Tibial artery (tissue), 4 donors: Measurements from ENCODE around the gene USP10.

ENCODE experiments used
- DNase-seq, 2 donors: peaks; one replicate each; pipeline ENCODE4 v3.0.0-alpha.2; 2019
- H3K27ac ChIP-seq, 2 donors: fragments of 200-600 bp; sonication (generic) in 1 of 2; 1 replicate in 1 of 2; 2 replicates in 1 of 2; pipeline ENCODE4 v1.5.1; 2018 to 2019; ENCODE audit warnings: mild to moderate bottlenecking in 1 of 2
- H3K27me3 ChIP-seq, 2 donors: fragments of 200-600 bp; sonication (generic) in 1 of 2; one replicate each; pipeline versions ENCODE4 v1.5.1 to v1.6.0; 2016 to 2019
- H3K36me3 ChIP-seq, 3 donors: fragments of 200-600 bp; sonication (generic) in 2 of 3; one replicate each; pipeline ENCODE4 v1.5.1; 2016 to 2019; ENCODE audit warnings: mild to moderate bottlenecking in 2 of 3
- H3K4me1 ChIP-seq, 4 donors: fragments of 200-600 bp; sonication (generic) in 2 of 4; 1 replicate in 3 of 4; 2 replicates in 1 of 4; pipeline ENCODE4 v1.5.1; 2016 to 2019
- H3K4me3 ChIP-seq, 2 donors: fragments of 200-600 bp; sonication (generic) in 1 of 2; 1 replicate in 1 of 2; 2 replicates in 1 of 2; pipeline ENCODE4 v1.5.1; 2018 to 2019; ENCODE audit warnings: mild to moderate bottlenecking in 2 of 2
- H3K9me3 ChIP-seq, 3 donors: fragments of 200-600 bp; sonication (generic) in 1 of 3; one replicate each; pipeline ENCODE4 v1.5.1; 2016 to 2019
- intact Hi-C: fragments of 100-400 bp; cut with DNase I; formaldehyde crosslinking; loops from one replicate; pipeline ENCODE4 v1.15.0; 2023; ENCODE audit warnings: low total_unique reads
- TF ChIP-seq, protein P1 (sequence below), 2 experiments: fragments of 200-600 bp in 1 of 2; fragments of 450-650 bp in 1 of 2; IDR thresholded peaks; one replicate each; pipeline ENCODE4 v1.5.1; 2017 to 2019; ENCODE audit warnings: antibody characterized with exemption in 2 of 2, mild to moderate bottlenecking in 1 of 2, moderate library complexity in 1 of 2

USP10 gene

DNA sequence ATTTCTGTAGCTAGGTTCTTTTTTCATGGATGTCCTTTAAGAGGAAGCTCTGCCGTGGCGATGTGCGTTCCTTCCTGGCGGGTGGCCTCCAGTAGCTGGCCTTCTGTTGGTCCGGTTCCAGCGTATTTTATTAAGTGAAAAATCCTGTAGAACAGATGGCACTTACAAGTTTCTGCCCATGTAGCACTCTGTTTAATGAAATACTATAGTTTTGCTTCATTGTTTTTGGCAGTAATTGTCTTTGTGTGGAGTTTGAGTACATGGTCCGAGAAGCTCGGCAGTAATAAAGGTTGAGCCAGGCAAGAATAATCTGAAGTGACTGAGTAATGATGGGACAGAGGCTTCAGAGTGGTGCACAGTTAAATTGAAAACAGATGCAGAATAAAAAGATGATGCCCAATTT is 20.4 kb downstream of the USP10 start:
- TF ChIP-seq, protein P1, sequence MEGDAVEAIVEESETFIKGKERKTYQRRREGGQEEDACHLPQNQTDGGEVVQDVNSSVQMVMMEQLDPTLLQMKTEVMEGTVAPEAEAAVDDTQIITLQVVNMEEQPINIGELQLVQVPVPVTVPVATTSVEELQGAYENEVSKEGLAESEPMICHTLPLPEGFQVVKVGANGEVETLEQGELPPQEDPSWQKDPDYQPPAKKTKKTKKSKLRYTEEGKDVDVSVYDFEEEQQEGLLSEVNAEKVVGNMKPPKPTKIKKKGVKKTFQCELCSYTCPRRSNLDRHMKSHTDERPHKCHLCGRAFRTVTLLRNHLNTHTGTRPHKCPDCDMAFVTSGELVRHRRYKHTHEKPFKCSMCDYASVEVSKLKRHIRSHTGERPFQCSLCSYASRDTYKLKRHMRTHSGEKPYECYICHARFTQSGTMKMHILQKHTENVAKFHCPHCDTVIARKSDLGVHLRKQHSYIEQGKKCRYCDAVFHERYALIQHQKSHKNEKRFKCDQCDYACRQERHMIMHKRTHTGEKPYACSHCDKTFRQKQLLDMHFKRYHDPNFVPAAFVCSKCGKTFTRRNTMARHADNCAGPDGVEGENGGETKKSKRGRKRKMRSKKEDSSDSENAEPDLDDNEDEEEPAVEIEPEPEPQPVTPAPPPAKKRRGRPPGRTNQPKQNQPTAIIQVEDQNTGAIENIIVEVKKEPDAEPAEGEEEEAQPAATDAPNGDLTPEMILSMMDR (IDR thresholded peaks at IDR 0.05): no peak
- H3K4me1 ChIP-seq: peaks cover 0 to 11% (median 0%) of the 10 kb centered on the region in 4 donors
- H3K36me3 ChIP-seq: peaks cover 0 to 12% (median 0%) of the 10 kb centered on the region in 3 donors
- no peak overlapping the region for H3K4me3 ChIP-seq
- H3K27ac ChIP-seq: no peak overlapping the region
- H3K27me3 ChIP-seq: no peaks in the 10 kb centered on the region
- no peaks in the 10 kb centered on the region for H3K9me3 ChIP-seq
- DNase-seq: no peak
- intact Hi-C loops: loop anchor here (5.0 kb wide), 1 partner anchor 208 kb away; no protein-coding TSS in a partner anchor

DNA sequence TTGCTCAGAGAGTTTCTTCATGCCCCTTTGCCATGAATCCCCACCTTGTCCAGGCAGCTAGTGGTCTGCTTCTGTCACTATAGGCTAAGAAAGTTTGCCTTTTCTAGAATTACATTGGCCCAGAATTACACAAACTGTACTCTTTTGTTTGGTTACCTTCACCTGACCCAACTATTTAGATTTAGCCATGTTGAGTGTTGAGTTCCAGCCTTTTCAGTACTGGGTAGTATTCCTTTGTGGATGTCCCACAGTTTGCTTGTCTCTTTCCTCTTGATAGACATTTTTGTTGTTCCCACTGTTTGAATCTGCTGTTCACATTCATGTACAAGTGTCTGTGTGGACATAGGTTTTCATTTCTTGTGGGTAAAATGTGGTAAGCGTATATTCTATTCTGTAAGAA is 22.3 kb downstream of the USP10 start:
- TF ChIP-seq, protein P1 (IDR thresholded peaks at IDR 0.05): no peak
- peaks cover 0 to 25% (median 11%) of the 10 kb centered on the region in 4 donors for H3K4me1 ChIP-seq

DNA sequence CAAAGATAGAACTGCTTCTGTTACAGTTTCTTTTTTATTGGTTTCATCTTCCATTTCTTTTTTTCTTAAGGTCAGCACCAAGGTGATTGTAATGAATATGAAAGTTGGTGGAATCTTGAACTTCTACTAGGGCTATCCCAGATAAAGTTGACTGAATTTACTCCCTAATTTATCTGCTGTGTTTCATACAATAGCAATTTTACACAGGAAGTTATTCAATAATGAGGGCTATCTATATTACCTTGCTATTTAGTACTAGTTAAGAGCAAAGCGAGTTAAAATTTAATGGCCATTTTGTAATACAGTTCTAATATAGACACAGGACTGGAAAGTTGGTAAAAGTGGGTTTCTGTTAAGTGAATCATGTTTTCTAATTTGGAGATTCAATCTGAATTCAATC is 24.1 kb downstream of the USP10 start:
- Histone ChIP-seq H3K36me3 (no peaks in the 10 kb centered on the region), H3K27ac (no peak overlapping the region), H3K9me3 (no peaks in the 10 kb centered on the region), H3K4me3 (no peak overlapping the region), H3K27me3 (no peaks in the 10 kb centered on the region), H3K4me1 (peaks cover 0 to 26% (median 11%) of the 10 kb centered on the region in 4 donors)
- no peak for DNase-seq
- intact Hi-C loops: loop anchor here (5.0 kb wide), 1 partner anchor 212 kb away; no protein-coding TSS in a partner anchor
- TF ChIP-seq, protein P1 (IDR thresholded peaks at IDR 0.05): no peak

More for the DNA sequence above, 22.3 kb downstream of the USP10 start:
- Histone ChIP-seq H3K9me3 (no peaks in the 10 kb centered on the region), H3K4me3 (no peak overlapping the region), H3K36me3 (peaks cover 0 to under 1% (median 0%) of the 10 kb centered on the region in 3 donors), H3K27ac (no peak overlapping the region), H3K27me3 (no peaks in the 10 kb centered on the region)
- DNase-seq: no peak
- intact Hi-C loops: loop anchor here (5.0 kb wide), 1 partner anchor 210 kb away; no protein-coding TSS in a partner anchor

DNA sequence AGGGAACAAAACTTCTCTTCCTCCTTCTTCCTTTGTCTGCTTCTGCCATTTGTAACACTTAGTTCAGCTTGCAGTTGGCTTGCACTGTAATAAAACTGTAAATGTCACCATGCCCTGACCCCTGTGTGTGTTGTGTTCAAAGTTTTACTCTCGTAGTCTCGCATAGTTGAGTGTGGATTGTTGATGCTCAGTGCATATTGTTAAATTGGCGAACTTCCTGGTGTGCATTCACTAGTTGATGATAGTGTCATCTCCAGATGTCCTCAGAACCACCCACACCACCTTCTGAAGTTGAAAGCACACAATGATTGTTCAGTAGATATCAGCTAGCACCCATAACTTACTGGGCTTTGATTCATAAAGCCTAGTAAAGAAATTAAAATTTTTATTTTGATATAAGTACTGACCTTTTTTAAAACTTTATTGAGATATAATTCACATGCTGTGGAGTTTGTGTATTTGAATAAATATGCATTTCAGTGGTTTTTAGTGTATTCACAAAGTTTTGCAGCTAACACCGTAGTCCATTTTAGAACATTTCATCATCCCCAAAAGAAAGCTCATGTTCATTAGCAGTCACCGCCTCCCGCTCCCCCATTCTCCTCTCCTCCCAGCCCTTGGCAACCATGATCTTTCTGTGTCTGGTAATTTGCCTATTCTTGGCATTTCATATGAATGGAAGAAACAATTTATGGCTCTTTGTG is 25.0 kb downstream of the USP10 start:
- no peak for DNase-seq
- peaks cover 0 to 35% (median 15%) of the 10 kb centered on the region in 4 donors for H3K4me1 ChIP-seq

DNA sequence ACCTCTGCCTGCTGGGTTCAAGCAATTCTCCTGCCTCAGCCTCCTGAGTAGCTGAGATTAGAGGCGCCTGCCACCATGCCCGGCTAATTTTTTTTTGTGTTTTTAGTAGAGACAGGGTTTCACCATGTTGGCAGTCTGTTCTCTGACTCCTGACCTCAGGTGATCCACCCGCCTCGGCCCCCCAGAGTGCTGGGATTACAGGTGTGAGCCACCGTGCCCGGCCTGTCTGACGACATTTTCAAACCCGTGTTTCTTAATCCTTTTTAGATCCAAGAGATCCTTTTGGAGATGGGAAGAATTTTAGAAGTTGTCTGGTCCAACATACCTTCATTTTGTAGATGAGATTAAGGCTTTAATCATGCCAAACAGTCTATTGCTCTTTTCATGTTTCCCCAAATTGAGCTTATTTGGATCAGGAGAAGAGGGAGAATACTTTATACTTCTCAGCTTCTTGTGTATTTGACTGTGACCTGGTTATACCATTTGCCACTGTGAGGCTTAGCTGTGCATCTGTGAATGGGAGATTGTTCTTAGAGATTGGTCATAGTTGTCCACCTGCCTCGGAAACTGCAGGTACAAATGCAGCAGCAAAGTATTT is 25.8 kb downstream of the USP10 start:
- intact Hi-C loops: loop anchor here (5.0 kb wide), 1 partner anchor 103 kb away; no protein-coding TSS in a partner anchor
- no peaks in the 10 kb centered on the region for H3K27me3 ChIP-seq
- H3K4me1 ChIP-seq: peaks cover 0 to 43% (median 21%) of the 10 kb centered on the region in 4 donors
- TF ChIP-seq, protein P1 (IDR thresholded peaks at IDR 0.05): no peak
- H3K9me3 ChIP-seq: no peaks in the 10 kb centered on the region
- no peak for DNase-seq
- no peak overlapping the region for H3K4me3 ChIP-seq
- no peak overlapping the region for H3K27ac ChIP-seq
- no peaks in the 10 kb centered on the region for H3K36me3 ChIP-seq

More for the DNA sequence above, 25.0 kb downstream of the USP10 start:
- H3K9me3 ChIP-seq: no peaks in the 10 kb centered on the region
- TF ChIP-seq, protein P1 (IDR thresholded peaks at IDR 0.05): no peak
- no peaks in the 10 kb centered on the region for H3K27me3 ChIP-seq
- H3K36me3 ChIP-seq: no peaks in the 10 kb centered on the region
- intact Hi-C loops: loop anchor here (5.0 kb wide), 2 partner anchors 102 to 212 kb away; no protein-coding TSS in a partner anchor
- no peak overlapping the region for H3K27ac ChIP-seq
- no peak overlapping the region for H3K4me3 ChIP-seq
